Lung (tissue), 12 donors: Measurements from ENCODE around the gene CABP4. TPM values are rescaled to one million over a fixed set of nuclear protein-coding genes. Genes with fewer than 3 reads are reported as not detected.

ENCODE experiments used
- ATAC-seq: fragments of 200-7000 bp; cut with Tn5 transposase; one replicate; pipeline ENCODE4 v1.9.1; 2020; ENCODE audit warnings: moderate number of reproducible peaks; ENCODE audit not compliant: insufficient read depth, low FRiP score
- DNase-seq, 3 donors: peaks; one replicate each; pipeline ENCODE4 v3.0.0-alpha.2; 2013 to 2017
- H3K27ac ChIP-seq, 2 donors: one replicate each; pipeline ENCODE4 v1.5.1; 2013; ENCODE audit warnings: mild to moderate bottlenecking in 2 of 2, moderate library complexity in 2 of 2, control low read depth in 1 of 2, inconsistent platforms in 1 of 2, low read depth in 1 of 2, low read length in 1 of 2
- H3K27me3 ChIP-seq, 3 donors: one replicate each; pipeline ENCODE4 v1.5.1; 2013; ENCODE audit warnings: low read length in 2 of 3; ENCODE audit not compliant: control insufficient read depth in 3 of 3, insufficient read depth in 3 of 3
- H3K36me3 ChIP-seq, 4 donors: one replicate each; pipeline ENCODE4 v1.5.1; 2013; ENCODE audit warnings: low read length in 4 of 4, mild to moderate bottlenecking in 1 of 4, moderate library complexity in 1 of 4; ENCODE audit not compliant: control insufficient read depth in 4 of 4, insufficient read depth in 4 of 4
- H3K4me1 ChIP-seq, 5 donors: one replicate each; pipeline ENCODE4 v1.5.1; 2013; ENCODE audit warnings: low read length in 5 of 5, mild to moderate bottlenecking in 2 of 5, moderate library complexity in 1 of 5; ENCODE audit not compliant: control insufficient read depth in 5 of 5, insufficient read depth in 5 of 5
- H3K4me3 ChIP-seq: one replicate; pipeline ENCODE4 v1.5.1; 2013; ENCODE audit warnings: mild to moderate bottlenecking, control low read depth, moderate library complexity
- H3K9ac ChIP-seq, 2 donors: one replicate each; pipeline ENCODE4 v1.5.1; 2013; ENCODE audit warnings: low read length in 2 of 2, control low read depth in 1 of 2; ENCODE audit not compliant: insufficient read depth in 1 of 2
- H3K9me3 ChIP-seq, 4 donors: one replicate each; pipeline ENCODE4 v1.5.1; 2013; ENCODE audit warnings: low read length in 3 of 4, mild to moderate bottlenecking in 1 of 4, moderate library complexity in 1 of 4; ENCODE audit not compliant: control insufficient read depth in 4 of 4, insufficient read depth in 3 of 4
- CTCF ChIP-seq: IDR thresholded peaks from 2 replicates; pipeline ENCODE4 v1.5.1; 2012; ENCODE audit warnings: mild to moderate bottlenecking; ENCODE audit errors: control extremely low read depth, extremely low read depth
- WGBS, 2 donors: extraction: QIAGEN DNeasy Blood & Tissue Kit; methylation state at CpG; one replicate each; pipeline ENCODE4 v1.1.7; 2013; 5-methylcytosine and 5-hydroxymethylcytosine counted together
- polyA plus RNA-seq, 2 donors: library from polyadenylated mRNA; stranded (reverse); fragments of 200-250 nt; gene quantifications; one replicate each; pipeline ENCODE4 v1.2.1, GENCODE V29; 2013
- total RNA-seq, 2 donors: library from RNA; depleted of rRNA in 1 of 2; stranded (reverse); fragments of >200 nt in 1 of 2; gene quantifications; one replicate each; pipeline ENCODE4 v1.2.1, GENCODE V29; 2014 to 2021
- donor health status: control.
- donor health status: control.
- donor health status: Bipolar disorder and iron deficiency.
- donor health status: healthy.
- donor health status: DM: yes; HTN: yes; CAD: no.

The CABP4 gene
- total and polyA plus RNA-seq, 4 donors, result 0.96 to 5.3 (median 2.3) TPM

DNA sequence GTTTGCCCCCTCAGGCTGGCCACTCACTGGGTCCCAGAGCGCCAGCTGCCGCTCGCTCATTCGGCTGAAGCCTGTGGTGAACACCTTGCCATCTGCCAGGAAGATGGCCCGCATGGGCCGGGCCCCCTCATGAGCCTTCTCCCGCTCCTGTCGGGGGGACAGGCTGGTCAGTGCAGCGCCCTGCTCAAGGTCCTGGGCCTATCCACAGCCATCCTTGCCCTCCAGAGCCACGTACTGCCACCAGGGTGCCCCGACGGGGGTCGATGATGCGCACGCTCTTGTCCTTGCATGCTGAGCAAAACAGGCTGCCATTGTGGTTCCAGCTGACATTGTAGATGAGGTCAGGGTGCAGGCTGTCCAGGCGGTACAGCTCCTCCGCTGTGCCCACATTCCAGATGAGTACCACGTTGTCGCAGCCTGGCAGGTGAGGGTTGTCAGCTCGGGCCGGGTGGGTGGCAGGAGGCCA is 14.0 kb upstream of the CABP4 start:
- ATAC-seq (no peak), DNase-seq (no peak)
- no peak overlapping the region for H3K27ac ChIP-seq
- H3K36me3 ChIP-seq, result peaks cover 0 to 42% (median 3%) of the 10 kb centered on the region in 4 donors
- H3K27me3 ChIP-seq, result no peaks in the 10 kb centered on the region
- no peak overlapping the region for H3K9ac ChIP-seq
- no peaks in the 10 kb centered on the region for H3K9me3 ChIP-seq
- peaks cover 0 to 7% (median 3%) of the 10 kb centered on the region in 5 donors for H3K4me1 ChIP-seq
- no peak overlapping the region for H3K4me3 ChIP-seq
- WGBS, 2 donors, result 91 to 92% methylated on average over 21 of the region's 21 CpGs
- no peak for TF ChIP-seq CTCF

- Histone ChIP-seq H3K36me3 (peaks cover 0 to 41% (median 3%) of the 10 kb centered on the region in 4 donors), H3K27me3 (no peaks in the 10 kb centered on the region), H3K4me1 (peaks cover 0 to 7% (median 3%) of the 10 kb centered on the region in 5 donors), H3K27ac (peak overlapping the region in 1 of 2 donors; percentile 33), H3K9ac (no peak overlapping the region), H3K4me3 (no peak overlapping the region), H3K9me3 (no peaks in the 10 kb centered on the region)
- no peak for TF ChIP-seq CTCF
- no peak for DNase-seq
- 85 to 87% methylated on average over 25 to 28 of the region's 28 CpGs for WGBS, 2 donors
- no peak for ATAC-seq
These were observed 13.3 kb upstream of the CABP4 start for GRCh38 chr11:67441731-67442351.

- peaks cover 0 to 7% (median 3%) of the 10 kb centered on the region in 5 donors for H3K4me1 ChIP-seq
- no peaks in the 10 kb centered on the region for H3K9me3 ChIP-seq
- peak overlapping the region; percentile 79 for H3K4me3 ChIP-seq
- 38 to 59% methylated on average over 30 to 45 of the region's 45 CpGs for WGBS, 2 donors
- no peaks in the 10 kb centered on the region for H3K27me3 ChIP-seq
- ATAC-seq, result no peak
- peak overlapping the region; percentile 86 to 95 for H3K27ac ChIP-seq
- peaks cover 0 to 36% (median 3%) of the 10 kb centered on the region in 4 donors for H3K36me3 ChIP-seq
- no peak for DNase-seq
- TF ChIP-seq CTCF, result no peak
- peak overlapping the region in 1 of 2 donors; percentile 39 for H3K9ac ChIP-seq
These were observed 12.4 kb upstream of the CABP4 start for GRCh38 chr11:67442504-67443404.
